NK-92 treated with Interleukin-12 subunit alpha and Interleukin-12 subunit beta, amount 100 ng/mL, for 24 hours (cell line): ENCODE results near the gene GOLGA8K.
"Not testable (repeated sequence)": the region's sequence is repeated elsewhere in the genome, so short reads cannot be mapped to it uniquely, and the experiment has no call there.

Source experiments
- DNase-seq: peaks from one replicate; lab custom pipeline; 2025; lab: John Stamatoyannopoulos, UW

The GOLGA8K gene, protein sequence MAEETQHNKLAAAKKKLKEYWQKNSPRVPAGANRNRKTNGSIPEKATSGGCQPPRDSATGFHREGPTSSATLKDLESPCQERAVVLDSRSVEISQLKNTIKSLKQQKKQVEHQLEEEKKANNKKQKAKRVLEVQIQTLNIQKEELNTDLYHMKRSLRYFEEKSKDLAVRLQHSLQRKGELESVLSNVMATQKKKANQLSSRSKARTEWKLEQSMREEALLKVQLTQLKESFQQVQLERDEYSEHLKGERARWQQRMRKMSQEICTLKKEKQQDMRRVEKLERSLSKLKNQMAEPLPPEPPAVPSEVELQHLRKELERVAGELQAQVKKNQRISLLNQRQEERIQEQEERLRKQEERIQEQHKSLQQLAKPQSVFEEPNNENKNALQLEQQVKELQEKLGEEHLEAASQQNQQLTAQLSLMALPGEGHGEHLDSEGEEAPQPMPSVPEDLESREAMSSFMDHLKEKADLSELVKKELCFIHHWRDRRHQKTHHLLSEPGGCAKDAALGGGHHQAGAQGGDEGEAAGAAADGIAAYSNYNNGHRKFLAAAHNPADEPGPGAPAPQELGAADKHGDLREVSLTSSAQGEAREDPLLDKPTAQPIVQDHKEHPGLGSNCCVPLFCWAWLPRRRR

DNA sequence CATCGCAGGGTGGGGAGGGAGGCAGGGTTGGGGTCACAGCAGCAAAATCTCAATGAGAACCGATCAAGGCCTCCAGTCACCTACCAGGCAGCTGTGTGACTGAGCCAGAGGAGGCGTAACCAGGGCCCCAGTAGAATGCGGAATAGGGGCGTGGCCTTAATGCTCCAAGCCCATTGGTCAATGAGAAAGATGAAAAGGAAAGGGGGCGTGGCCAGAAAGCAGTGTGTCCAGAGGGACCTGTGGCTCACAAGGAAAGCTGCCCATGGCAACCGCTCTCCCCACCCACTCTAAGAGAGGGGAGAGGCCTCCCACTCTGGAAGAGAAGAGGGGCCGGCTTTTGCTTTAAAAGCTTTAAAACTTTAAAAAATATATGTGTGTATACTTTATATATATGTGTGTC, at the start of gene GOLGA8K:
TSS of gene GOLGA8K (minus strand) at position 101 of the 400 bp plus-strand sequence. CDS start at position 3, 98 bp downstream.
- not testable (repeated sequence) for DNase-seq

DNA sequence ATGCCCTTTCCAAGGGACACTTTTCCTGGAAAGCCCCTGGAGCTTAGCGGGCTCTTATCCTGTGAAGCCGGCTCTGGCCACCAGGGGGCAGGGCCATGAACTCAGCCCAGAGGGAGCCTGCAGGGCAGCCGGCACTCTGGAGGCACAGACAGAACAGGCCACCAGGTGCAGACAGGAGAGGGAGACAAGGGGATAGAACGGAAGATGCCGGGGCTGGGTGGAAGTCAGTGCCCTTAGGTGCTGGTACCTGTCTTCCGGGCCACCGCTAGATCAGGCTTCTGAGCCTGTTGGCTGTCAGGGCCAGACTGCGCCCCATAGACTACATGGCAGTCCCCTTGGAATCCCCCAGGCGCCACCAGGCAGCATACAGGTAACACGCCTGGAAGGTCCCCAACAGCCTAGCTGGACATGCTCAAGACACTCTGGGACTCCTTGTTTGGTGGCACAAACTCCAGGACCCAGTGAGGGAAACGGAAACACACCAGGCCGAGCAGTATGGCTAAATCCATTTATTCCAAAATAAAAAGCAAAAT, 37.4 kb upstream of the GOLGA8K start:
- not testable (repeated sequence) for DNase-seq

DNA sequence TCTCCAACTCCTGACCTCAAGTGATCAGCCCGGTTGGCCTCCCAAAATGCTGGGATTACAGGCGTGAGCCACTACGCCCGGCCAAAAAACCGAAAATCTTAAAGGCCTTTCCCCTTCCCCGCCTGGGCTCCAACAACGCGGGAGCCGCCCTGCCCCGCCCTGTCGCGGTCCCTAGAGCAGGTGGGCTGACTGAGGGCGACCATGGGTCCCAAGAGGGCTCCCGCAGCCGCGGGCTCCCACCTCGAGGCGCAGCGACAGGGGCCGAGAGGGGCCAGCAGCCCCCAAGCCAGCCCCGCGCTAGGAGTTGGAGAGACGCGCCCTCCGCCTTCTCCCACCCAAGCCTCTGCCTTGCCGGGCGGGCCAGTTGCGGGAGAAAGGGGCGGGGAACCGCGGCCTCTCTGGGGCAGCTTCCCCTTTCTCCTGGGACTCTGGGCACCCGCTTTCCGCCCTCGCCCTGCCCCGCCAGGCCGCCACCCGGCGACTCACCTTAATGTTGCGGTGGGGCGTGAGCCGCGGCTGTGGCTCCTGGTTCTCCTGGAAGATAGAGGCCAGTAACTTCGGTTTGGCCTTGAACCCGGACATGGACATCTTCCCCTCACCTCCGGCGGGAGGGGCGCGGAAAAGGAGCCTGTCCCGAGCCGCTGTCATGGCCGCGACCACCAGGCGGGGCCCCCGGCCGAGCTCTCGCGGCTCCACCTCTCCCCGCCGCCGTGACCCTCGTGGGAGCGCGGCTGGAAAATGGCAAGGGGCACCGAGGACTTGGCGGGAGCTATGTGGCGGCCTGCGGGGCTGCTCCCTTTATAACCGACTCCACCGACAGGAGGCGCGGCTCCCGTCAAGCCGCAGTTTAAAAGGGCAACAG, 31.2 kb upstream of the GOLGA8K start:
- not testable (repeated sequence) for DNase-seq

DNA sequence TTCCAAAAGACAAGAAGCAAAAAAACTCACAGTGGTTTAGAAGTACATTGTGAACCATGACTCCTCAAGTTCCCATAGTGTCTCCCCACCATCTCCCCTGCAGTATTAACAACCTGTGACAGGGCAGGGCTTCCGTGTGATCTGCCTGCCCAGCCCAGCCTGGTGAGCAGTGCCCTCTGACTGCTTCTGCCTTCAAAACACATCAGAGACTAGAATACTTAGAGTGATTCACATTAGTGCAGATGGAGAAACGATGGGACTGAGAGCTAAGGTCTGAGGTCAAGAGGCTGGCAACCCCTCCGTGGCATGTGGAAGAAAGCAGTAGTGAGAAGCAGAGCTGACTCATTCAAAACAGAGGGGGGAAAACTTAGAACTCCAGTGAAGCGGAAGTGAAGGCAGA, 24.5 kb upstream of the GOLGA8K start:
- not testable (repeated sequence) for DNase-seq

DNA sequence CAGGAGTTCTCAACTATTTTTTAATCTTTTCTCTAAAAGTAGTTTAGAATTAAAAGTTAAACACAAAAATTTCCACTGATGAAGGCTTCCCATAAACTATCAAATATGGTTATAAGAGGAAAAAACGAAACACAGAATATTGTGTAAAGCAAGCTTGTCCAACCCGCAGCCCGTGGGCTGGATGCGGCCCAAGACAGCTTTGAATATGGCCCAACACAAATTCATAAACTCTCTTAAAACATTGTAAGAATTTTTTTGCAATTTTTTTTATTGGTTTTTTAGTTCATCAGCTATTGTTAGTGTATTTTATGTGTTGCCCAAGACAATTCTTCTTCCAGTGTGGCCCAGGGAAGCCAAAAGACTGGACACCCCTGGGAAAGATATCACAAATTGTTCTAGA, 23.4 kb upstream of the GOLGA8K start:
- DNase-seq: not testable (repeated sequence)

DNA sequence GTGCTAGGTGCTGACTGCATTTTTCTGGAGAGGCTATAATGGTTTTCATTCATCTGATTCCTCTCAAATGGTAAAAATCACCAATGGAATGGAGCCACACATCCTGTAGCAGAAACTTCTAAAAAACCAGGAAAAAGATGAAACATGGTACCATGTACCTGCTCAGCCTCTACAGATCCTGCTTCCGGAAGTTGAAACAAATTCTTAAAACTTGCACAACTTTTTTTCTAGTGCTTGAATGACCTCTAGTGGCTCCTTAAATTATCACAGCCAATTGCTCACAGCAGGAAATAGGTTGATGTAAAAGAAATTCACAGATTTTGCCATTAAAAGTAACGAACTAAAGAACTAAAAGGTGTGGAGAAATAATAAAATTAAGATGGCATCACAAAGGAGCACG, 4.8 kb upstream of the GOLGA8K start:
- not testable (repeated sequence) for DNase-seq

DNA sequence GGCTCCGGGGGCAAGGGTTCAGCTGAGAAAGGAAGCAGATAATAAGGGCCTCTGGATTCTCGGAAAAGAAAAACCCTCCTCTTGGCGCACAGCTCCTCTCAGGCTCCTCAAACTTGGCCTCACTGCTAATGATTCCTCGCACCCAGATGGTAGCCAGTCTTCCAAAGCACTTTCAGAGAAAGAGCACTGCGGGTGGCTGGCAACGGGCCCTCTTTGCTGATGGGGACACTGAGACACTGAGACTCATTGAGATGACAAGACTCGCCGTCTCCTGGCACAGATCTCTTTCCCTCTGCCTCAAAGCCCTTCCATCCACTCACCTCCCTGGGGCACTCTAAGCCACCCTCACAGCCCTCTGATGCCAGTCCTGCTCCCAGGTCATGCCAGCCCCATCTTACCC, 6.6 kb downstream of the GOLGA8K start:
- DNase-seq: not testable (repeated sequence)

DNA sequence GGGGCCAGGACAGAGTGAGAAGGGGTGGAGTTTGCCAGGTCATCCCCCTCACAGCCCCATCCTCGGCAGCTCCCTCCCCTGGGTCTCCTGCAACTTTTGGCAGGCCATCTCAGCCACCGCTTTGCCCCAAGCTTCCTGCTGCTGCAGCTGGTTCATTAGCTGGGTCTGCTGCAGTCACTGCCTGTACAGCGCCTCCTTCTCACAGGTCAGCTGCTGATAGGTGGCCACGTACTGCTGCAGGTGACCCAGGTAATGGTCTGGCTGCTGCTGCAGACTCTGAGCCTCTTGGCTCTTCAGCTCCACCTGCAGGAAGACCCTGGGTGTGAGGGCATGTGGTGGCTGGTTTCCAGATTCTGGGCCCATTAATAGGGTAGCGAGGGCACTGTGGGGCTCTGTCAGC, 8.3 kb downstream of the GOLGA8K start:
- DNase-seq: not testable (repeated sequence)

DNA sequence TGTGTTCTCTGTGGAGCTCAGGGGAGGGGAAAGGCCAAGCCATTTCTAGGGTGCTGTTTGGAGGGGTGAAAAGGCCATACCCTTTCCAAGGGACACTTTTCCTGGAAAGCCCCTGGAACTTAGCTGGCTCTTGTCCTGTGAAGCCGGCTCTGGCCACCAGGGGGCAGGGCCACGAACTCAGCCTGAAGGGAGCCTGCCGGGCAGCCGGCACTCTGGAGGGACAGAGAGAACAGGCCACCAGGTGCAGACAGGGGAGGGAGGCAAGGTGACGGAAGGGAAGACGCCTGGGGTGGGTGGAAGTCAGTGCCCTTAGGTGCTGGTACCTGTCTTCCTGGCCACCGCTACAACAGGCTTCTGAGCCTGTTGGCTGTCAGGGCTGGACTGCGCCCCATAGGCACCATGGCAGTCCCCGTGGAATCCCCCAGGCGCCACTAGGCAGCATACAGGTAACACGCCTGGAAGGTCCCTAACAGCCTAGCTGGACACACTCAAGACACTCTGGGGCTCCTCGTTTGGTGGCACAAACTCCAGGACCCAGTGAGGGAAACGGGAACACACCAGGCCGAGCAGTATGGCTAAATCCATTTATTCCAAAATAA, 14.9 kb downstream of the GOLGA8K start:
- not testable (repeated sequence) for DNase-seq

DNA sequence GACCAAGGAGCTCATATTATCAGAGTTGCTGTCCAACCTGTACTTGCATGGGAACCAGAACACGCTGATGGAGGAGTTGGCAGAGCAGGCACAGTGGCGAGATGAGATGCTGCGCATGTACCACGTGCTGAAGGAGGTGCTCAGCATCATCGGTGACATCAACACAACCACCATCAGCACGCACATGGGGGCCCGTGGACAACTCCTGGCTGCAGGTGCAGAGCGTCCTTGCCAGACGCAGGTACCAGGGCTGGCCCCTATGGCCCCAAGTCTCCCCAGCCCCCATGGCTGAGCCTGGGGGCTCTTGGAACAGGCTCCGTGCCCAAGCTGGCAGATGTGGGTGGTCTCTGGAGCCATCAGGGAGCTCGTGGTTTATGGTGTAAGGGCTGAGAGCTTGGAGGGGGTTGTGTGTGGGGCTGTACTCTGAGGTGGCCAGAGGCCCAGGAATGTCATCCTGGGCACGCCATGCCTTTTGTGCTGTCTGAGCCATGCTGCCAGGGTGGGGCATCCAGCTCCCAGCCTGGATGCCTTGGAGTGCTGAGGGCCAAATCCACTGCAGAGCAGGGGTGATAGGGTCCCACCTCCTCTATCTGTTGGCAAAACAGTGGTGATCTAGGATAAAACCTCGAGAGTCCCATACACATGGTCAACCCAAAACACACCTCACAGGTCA, 17.1 kb downstream of the GOLGA8K start:
- not testable (repeated sequence) for DNase-seq

DNA sequence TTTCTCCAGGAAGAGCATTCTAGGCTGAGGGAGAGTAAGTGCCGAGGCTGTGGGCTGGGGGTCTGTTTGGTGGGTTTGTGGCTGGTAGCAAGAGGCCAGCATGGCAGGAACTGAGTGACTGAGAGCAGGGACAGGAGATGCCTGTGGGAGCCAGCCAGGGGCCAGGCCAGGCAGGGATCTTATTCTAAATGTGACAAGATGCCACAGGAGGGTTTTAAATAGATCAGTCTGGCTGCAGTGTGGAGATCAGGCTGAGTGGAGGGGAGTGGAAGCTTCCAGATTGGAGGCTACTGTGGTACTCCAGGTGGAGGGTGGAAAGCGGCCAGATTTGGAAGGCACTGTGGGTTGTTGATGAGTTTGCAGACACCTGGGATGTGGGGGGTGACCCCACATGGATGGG, 28.9 kb downstream of the GOLGA8K start:
- not testable (repeated sequence) for DNase-seq

DNA sequence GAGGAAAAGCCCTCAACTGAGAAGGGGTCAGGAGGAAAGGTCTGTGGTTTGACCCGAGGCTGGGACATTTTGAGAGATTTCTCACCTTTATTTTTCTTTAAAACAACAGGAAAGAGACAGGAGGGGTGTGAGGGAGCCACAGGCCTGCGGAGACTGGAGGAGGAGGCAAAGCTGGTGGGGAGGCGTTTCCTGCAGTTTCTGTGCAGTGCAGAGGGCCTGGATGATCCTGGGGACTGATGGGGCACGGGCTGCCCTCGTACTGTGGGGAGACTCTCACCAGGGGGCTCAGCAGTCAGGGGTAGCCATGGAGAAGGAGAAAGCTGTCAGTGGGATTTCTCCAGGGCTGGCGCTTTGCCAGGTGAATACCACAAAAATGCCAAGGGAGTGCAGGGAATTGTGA, 29.4 kb downstream of the GOLGA8K start:
- DNase-seq: not testable (repeated sequence)

DNA sequence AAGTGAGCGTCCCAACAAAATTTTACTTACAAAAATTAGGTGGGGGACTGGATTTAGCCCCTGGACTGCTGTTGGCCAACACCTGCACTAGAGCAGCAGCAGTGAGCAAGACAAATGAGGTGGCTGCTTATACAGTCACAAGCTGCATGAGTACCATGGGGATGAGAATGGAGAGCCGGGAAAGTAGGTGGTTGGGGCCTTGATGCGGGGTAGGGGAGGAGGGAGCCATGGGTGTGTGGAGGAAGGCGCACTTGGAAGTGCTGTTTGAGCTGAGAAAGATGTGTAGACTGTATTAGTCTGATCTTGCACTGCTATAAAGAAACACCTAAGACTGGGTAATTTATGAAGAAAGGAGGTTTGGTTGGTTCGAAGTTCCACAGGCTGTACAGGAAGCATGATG, 31.0 kb downstream of the GOLGA8K start:
- not testable (repeated sequence) for DNase-seq

DNA sequence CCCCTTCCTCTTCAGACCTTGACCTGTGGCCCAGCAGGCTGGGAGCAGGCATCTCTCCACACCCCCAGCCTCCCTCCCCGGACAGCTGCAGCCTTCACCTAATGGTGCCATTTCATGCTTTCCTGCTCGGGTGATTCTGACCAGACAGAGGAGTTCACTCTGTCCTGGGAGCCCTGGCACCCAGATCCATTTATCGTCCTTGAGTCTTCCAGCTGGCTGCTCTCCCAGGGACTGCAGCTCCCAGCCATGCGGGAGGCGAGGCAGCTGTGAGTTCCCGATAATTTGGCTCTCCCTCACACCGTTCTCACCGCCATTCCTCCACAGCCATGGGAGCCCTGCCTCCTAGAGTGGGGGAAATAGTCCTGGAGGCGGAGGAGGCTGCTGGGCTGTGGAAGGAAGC, 32.6 kb downstream of the GOLGA8K start:
- not testable (repeated sequence) for DNase-seq

DNA sequence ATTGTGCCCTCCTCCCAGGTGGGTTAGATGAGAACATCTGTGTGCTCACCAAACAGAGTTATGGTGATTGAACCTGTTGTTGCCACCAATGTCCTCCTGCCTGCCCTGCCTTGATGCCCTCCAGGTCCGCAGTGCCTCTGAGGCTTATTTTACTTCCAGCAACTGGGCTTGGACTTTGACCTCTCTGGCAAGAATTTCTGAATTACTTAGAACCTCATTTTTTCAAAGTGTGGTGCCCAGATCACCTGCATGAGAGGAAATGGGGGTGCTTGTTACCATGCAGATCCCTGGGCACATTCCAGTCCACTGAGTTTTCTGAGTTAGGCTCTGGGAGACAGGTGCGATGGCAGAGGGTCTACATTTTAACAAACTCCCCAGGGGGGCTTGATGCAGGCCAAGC, 33.0 kb downstream of the GOLGA8K start:
- not testable (repeated sequence) for DNase-seq

DNA sequence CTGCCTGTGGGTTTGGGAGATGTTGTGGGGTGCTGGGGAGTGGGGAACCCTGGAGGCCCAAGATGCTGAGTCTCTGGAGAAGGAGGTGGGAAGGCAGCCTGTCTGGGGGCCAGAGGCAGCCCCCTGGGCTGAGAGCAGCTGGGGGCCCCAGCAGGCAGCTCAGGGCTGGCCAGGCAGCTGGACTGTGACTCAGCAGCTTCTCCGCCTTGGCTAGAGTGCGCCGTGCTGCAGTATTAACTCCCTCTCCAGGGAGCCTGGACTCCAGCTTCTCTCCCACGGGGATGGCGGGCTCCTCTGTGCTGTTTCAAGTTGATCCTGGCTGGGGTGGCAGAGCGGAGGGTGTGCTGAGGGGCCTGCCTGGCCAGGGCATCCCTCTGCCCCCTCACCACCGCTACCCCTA, 36.6 kb downstream of the GOLGA8K start:
- DNase-seq: not testable (repeated sequence)

DNA sequence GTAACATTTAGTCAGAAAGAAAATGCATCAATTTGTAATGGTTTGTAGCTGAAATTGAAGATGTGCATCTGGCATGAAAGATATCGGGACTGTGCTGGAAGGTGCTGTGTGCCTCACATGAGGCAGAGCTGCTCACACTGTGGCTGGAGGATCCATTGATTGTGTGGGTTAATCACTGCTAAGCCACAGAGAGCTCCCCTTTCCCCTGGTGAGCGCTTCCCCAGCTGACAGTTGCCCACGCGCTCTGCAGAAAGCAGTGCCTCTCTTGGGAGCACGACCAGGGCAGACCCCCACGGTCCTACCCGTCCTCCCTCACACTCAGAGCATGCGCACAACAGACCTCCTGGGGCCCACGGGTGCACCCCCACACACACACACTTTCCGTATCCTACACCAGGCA, 37.1 kb downstream of the GOLGA8K start:
- DNase-seq: not testable (repeated sequence)

DNA sequence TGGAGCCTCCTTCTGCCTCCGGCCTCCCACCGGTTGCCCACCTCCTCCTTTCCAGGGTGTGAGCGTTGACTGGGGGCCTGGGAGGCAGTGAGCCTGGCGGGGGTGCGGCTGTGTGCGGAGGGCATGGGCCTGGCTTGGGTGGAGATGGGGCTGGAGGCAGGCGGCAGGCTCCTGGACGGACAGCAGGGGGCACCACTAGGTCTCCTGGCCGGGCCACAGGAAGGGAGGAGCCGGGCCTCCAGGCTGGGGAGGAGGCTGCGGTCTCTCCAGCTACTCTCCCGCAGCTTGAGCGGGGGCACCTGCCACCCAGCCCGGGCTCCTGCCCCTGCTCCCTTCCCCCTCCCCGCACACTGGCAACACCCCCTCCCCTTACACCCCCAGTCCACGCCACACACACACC, 38.1 kb downstream of the GOLGA8K start:
- DNase-seq: not testable (repeated sequence)

DNA sequence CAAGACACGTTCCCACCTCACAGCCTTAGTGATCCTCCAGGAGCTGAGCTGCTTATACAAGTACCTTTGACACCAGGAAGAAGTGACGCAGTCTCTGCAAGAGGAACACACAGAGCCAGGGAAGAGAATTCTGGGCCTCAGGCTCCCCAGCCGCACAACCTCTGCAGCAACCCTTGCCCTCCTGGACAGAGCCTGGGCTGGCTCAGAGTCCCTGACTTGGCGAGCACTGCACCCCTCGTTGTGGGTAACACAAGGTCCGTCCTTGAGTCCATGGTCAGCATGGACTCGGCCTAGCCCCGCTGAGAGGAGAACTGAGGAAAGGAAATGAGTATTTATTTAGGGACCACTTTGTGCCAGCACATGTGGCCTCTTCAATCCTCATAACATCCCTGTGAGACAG, 39.6 kb downstream of the GOLGA8K start:
- DNase-seq: not testable (repeated sequence)

DNA sequence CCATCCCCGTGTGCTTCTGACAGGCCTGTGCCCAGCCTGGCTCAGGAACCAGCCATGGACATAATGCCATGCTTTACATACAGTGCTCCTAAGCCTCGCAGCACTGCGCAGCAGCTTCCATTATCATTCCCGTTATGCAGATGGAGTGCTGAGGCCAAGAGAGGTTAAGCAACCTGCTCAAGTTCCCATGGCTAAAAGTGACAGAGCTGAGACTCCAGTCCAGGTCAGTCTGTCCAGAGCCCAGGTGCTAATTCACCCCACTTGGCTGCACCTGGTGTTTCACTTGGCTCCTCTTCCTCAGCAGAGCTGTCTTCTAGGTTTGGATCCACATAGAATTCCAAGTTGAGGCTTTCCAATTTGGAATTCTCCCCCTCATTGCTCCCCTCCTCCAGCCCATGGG, 41.4 kb downstream of the GOLGA8K start:
- DNase-seq: not testable (repeated sequence)

DNA sequence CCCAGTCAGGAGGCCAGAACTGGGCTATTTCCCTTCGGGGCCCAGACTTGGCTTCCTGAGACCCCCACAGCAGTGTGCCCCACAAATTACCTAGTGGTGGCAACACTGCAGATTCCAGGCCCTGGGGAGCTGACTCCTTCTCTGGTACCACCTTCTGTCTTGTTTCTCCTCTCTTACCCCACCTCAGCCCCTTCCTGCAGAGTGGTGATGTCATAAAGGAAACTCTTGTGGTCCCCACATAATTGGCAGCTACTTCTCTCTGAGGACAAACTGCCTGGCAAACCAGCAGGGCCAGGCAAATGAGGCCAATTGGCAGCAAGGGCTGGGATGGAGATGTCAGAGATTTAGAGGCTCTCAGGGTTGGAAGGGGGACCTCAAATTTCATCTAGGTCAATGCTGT, 44.6 kb downstream of the GOLGA8K start:
- DNase-seq: not testable (repeated sequence)
